ENCODE measurements around the gene FNIP2.

- TF ChIP-seq FOXA1 (IDR thresholded peaks at IDR 0.05) (no peak), CTCF (IDR thresholded peaks at IDR 0.05; ENCODE audit: low read depth, low read length, missing input control) (no peak), REST (IDR thresholded peaks at IDR 0.05) (no peak), ZBTB33 (IDR thresholded peaks at IDR 0.05) (no peak), SP1 (IDR thresholded peaks at IDR 0.05) (no peak), YY1 (IDR thresholded peaks at IDR 0.05) (no peak), MAX (IDR thresholded peaks at IDR 0.05) (no peak), ATF3 (IDR thresholded peaks at IDR 0.05) (no peak), NR2F2 (IDR thresholded peaks at IDR 0.05) (no peak), EGR1 (IDR thresholded peaks at IDR 0.05; ENCODE audit: low read depth in 2 of 2) (no peak), RAD21 (IDR thresholded peaks at IDR 0.05) (no peak), TAF1 (conservative IDR thresholded peaks at IDR 0.05) (no peak)
Observed at GRCh38 chr4:158841540-158841939, 72.7 kb downstream of the FNIP2 start.

Measured in liver (tissue), 3 donors.